ENCODE measurements around the gene ETDB. TPM values are rescaled to one million over a fixed set of nuclear protein-coding genes. Genes with fewer than 3 reads are reported as not detected.

Gene ETDB
- total and polyA plus RNA-seq, 2 of the 13 experiments (the other 11 are each of a cell fraction or from before 2014, with no cell fraction given), result not detected

GRCh38 chrX:135112096-135112729 is 8.1 kb downstream of the ETDB start (continued):
- no peak for TF ChIP-seq TEAD3 (CRISPR knock-in tag; optimal IDR thresholded peaks at IDR 0.05; ENCODE audit: borderline replicate concordance)
- TF ChIP-seq TFE3 (CRISPR knock-in tag; IDR thresholded peaks at IDR 0.05), result no peak
- TF ChIP-seq, protein P1, sequence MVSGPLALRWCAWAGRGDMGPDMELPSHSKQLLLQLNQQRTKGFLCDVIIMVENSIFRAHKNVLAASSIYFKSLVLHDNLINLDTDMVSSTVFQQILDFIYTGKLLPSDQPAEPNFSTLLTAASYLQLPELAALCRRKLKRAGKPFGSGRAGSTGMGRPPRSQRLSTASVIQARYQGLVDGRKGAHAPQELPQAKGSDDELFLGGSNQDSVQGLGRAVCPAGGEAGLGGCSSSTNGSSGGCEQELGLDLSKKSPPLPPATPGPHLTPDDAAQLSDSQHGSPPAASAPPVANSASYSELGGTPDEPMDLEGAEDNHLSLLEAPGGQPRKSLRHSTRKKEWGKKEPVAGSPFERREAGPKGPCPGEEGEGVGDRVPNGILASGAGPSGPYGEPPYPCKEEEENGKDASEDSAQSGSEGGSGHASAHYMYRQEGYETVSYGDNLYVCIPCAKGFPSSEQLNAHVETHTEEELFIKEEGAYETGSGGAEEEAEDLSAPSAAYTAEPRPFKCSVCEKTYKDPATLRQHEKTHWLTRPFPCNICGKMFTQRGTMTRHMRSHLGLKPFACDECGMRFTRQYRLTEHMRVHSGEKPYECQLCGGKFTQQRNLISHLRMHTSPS (CRISPR knock-in tag; IDR thresholded peaks at IDR 0.05; ENCODE audit: low read depth), result no peak
- peak; percentile 36 for TF ChIP-seq STAG1 (CRISPR knock-in tag; IDR thresholded peaks at IDR 0.05)
- TF ChIP-seq ZNF256 (CRISPR knock-in tag; conservative IDR thresholded peaks at IDR 0.05), result 0 out of 2 replicates have a peak, but pooled peaks have one; percentile 70
- no peak for TF ChIP-seq POLR2AphosphoS2 (IDR thresholded peaks at IDR 0.05; ENCODE audit: low read depth, low read length)
- no peak for TF ChIP-seq ZNF800 (CRISPR knock-in tag; IDR thresholded peaks at IDR 0.05)
- TF ChIP-seq ZNF407 (CRISPR knock-in tag; IDR thresholded peaks at IDR 0.05; ENCODE audit: not compliant biosample characterization), result no peak
- no peak for TF ChIP-seq ZNF773 (CRISPR knock-in tag; IDR thresholded peaks at IDR 0.05; ENCODE audit: borderline replicate concordance)
- TF ChIP-seq ZFP37 (CRISPR knock-in tag; IDR thresholded peaks at IDR 0.05; ENCODE audit: borderline replicate concordance), result no peak
- TF ChIP-seq POLR2A (IDR thresholded peaks at IDR 0.05; ENCODE audit: insufficient read depth in 1 of 2, low read depth in 2 of 2, low read length in 2 of 2), result no peak
- no peak for TF ChIP-seq NCOA2 (CRISPR knock-in tag; IDR thresholded peaks at IDR 0.05)
- no peak for TF ChIP-seq STAT5B (CRISPR knock-in tag; IDR thresholded peaks at IDR 0.05)
- TF ChIP-seq, protein P2, sequence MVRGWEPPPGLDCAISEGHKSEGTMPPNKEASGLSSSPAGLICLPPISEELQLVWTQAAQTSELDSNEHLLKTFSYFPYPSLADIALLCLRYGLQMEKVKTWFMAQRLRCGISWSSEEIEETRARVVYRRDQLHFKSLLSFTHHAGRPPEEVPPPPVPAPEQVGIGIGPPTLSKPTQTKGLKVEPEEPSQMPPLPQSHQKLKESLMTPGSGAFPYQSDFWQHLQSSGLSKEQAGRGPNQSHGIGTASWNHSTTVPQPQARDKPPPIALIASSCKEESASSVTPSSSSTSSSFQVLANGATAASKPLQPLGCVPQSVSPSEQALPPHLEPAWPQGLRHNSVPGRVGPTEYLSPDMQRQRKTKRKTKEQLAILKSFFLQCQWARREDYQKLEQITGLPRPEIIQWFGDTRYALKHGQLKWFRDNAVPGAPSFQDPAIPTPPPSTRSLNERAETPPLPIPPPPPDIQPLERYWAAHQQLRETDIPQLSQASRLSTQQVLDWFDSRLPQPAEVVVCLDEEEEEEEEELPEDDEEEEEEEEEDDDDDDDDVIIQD (CRISPR knock-in tag; IDR thresholded peaks at IDR 0.05; ENCODE audit: low read depth), result no peak
- no peak for TF ChIP-seq CCAR2 (optimal IDR thresholded peaks at IDR 0.05; ENCODE audit: low read depth, low read length)
